ENCODE results near the gene PBX1.

Gene PBX1

GRCh38 chr1:164558461-164559341 is at the start of gene PBX1:
PBX1 (plus strand) TSS chr1:164559184.
- DNase-seq (peak; percentile 94), ATAC-seq (ENCODE audit: insufficient read depth, low read depth) (peak; percentile 99)
- H3K27ac ChIP-seq (ENCODE audit: low read length): no peak within 1 kb of the TSS
- H3K9me3 ChIP-seq (ENCODE audit: insufficient read depth, low read length, severe bottlenecking): no peaks in the 10 kb centered on the region
- peaks cover 15% of the 10 kb centered on the region; the same call in 1 of the 2 replicates for H3K4me1 ChIP-seq (ENCODE audit: insufficient read depth, low read length)
- peak within 1 kb of the TSS; percentile 38 for H3K9ac ChIP-seq (ENCODE audit: low read depth, low read length)
- peak within 1 kb of the TSS; percentile 70 for H3K4me2 ChIP-seq (ENCODE audit: insufficient read depth, low read length)
- TF ChIP-seq CTCF (IDR thresholded peaks at IDR 0.05; ENCODE audit: borderline replicate concordance, extremely low read depth, low read length, poor library complexity, severe bottlenecking) (no peak), EZH2 (IDR thresholded peaks at IDR 0.05; ENCODE audit: borderline replicate concordance, low read depth, low read length, severe bottlenecking) (no peak)
- no peaks in the 10 kb centered on the region for H4K20me1 ChIP-seq (ENCODE audit: insufficient read depth, low read length)
- H3K36me3 ChIP-seq (ENCODE audit: insufficient read depth, low read length): no peaks in the 10 kb centered on the region
- peaks cover 6% of the 10 kb centered on the region for H3K27me3 ChIP-seq (ENCODE audit: insufficient read depth, low read length, poor library complexity)
- H3K79me2 ChIP-seq (ENCODE audit: insufficient read depth, low read length): no peaks in the 10 kb centered on the region
- peak within 1 kb of the TSS; percentile 79 for H2AFZ ChIP-seq (ENCODE audit: low read depth, low read length)
- H3K4me3 ChIP-seq (ENCODE audit: low read depth in 1 of 2, low read length in 2 of 2): peak within 1 kb of the TSS; percentile 3 to 59; a peak in 3 of 4 replicates

- ATAC-seq (ENCODE audit: insufficient read depth, low read depth) (no peak), DNase-seq (no peak)
- no peak overlapping the region for H2AFZ ChIP-seq (ENCODE audit: low read depth, low read length)
- H3K4me1 ChIP-seq (ENCODE audit: insufficient read depth, low read length): no peaks in the 10 kb centered on the region
- no peak overlapping the region for H3K9ac ChIP-seq (ENCODE audit: low read depth, low read length)
- no peaks in the 10 kb centered on the region for H3K79me2 ChIP-seq (ENCODE audit: insufficient read depth, low read length)
- H3K9me3 ChIP-seq (ENCODE audit: insufficient read depth, low read length, severe bottlenecking): no peaks in the 10 kb centered on the region
- no peak overlapping the region for H3K4me3 ChIP-seq (ENCODE audit: low read depth in 1 of 2, low read length in 2 of 2)
- no peak overlapping the region for H3K4me2 ChIP-seq (ENCODE audit: insufficient read depth, low read length)
- no peaks in the 10 kb centered on the region for H3K27me3 ChIP-seq (ENCODE audit: insufficient read depth, low read length, poor library complexity)
- H3K36me3 ChIP-seq (ENCODE audit: insufficient read depth, low read length): no peaks in the 10 kb centered on the region
- no peaks in the 10 kb centered on the region for H4K20me1 ChIP-seq (ENCODE audit: insufficient read depth, low read length)
- TF ChIP-seq EZH2 (IDR thresholded peaks at IDR 0.05; ENCODE audit: borderline replicate concordance, low read depth, low read length, severe bottlenecking) (no peak), CTCF (IDR thresholded peaks at IDR 0.05; ENCODE audit: borderline replicate concordance, extremely low read depth, low read length, poor library complexity, severe bottlenecking) (no peak)
- H3K27ac ChIP-seq (ENCODE audit: low read length): no peak overlapping the region
Observed at GRCh38 chr1:164510435-164510834, 48.5 kb upstream of the PBX1 start.

- H3K27ac ChIP-seq (ENCODE audit: low read length): no peak overlapping the region
- H3K4me3 ChIP-seq (ENCODE audit: low read depth in 1 of 2, low read length in 2 of 2): no peak overlapping the region
- H3K4me2 ChIP-seq (ENCODE audit: insufficient read depth, low read length): no peak overlapping the region
- ATAC-seq (ENCODE audit: insufficient read depth, low read depth): no peak
- H3K79me2 ChIP-seq (ENCODE audit: insufficient read depth, low read length): no peaks in the 10 kb centered on the region
- no peaks in the 10 kb centered on the region for H3K36me3 ChIP-seq (ENCODE audit: insufficient read depth, low read length)
- TF ChIP-seq CTCF (IDR thresholded peaks at IDR 0.05; ENCODE audit: borderline replicate concordance, extremely low read depth, low read length, poor library complexity, severe bottlenecking) (no peak), EZH2 (IDR thresholded peaks at IDR 0.05; ENCODE audit: borderline replicate concordance, low read depth, low read length, severe bottlenecking) (no peak)
- H3K9me3 ChIP-seq (ENCODE audit: insufficient read depth, low read length, severe bottlenecking): no peaks in the 10 kb centered on the region
- H2AFZ ChIP-seq (ENCODE audit: low read depth, low read length): no peak overlapping the region
- H4K20me1 ChIP-seq (ENCODE audit: insufficient read depth, low read length): no peaks in the 10 kb centered on the region
- no peak overlapping the region for H3K9ac ChIP-seq (ENCODE audit: low read depth, low read length)
- no peaks in the 10 kb centered on the region for H3K27me3 ChIP-seq (ENCODE audit: insufficient read depth, low read length, poor library complexity)
- DNase-seq: no peak
- no peaks in the 10 kb centered on the region for H3K4me1 ChIP-seq (ENCODE audit: insufficient read depth, low read length)
Observed at GRCh38 chr1:164511001-164511705, 47.8 kb upstream of the PBX1 start.

Data from DND-41 (cell line).